HL-60 (cell line): ENCODE results near the gene SLC45A1.
A peak's percentile ranks its signal among the peaks of the same experiment; 100 is the strongest.
"Not testable (repeated sequence)": the region's sequence is repeated elsewhere in the genome, so short reads cannot be mapped to it uniquely, and the experiment has no call there.

Experiments used
- DNase-seq, 2 experiments: peaks; one replicate each; pipeline ENCODE4 v3.0.0-alpha.2; 2010 to 2020; ENCODE audit warnings: low read depth in 1 of 2, low spot score in 1 of 2
- H3K27ac ChIP-seq: fragments of 250-450 bp; sonication (Bioruptor Pico); replicated peaks from 2 replicates; pipeline ENCODE4 v1.5.1; 2020; ENCODE audit warnings: mild to moderate bottlenecking, moderate library complexity
- H3K27me3 ChIP-seq: fragments of 250-450 bp; sonication (Bioruptor Pico); 2 replicates; pipeline ENCODE4 v1.5.1; 2021; ENCODE audit warnings: mild to moderate bottlenecking, moderate library complexity; ENCODE audit not compliant: insufficient read depth, poor library complexity, severe bottlenecking
- H3K4me3 ChIP-seq: replicated peaks from 2 replicates; pipeline ENCODE4 v1.5.1; 2011; ENCODE audit warnings: mild to moderate bottlenecking, control low read depth, low read length; ENCODE audit not compliant: insufficient read depth
- CTCF ChIP-seq: IDR thresholded peaks from one replicate; pipeline ENCODE4 v1.5.1; 2011; ENCODE audit warnings: low read length, control low read depth, inconsistent platforms; ENCODE audit not compliant: insufficient read depth
- GABPA ChIP-seq: IDR thresholded peaks from 2 replicates; pipeline ENCODE4 v1.6.1; 2012; ENCODE audit warnings: low read depth
- POLR2AphosphoS5 ChIP-seq: IDR thresholded peaks from 2 replicates; pipeline ENCODE4 v1.6.1; 2012; ENCODE audit warnings: low read depth
- SPI1 ChIP-seq: IDR thresholded peaks from 2 replicates; pipeline ENCODE4 v1.6.1; 2012; ENCODE audit warnings: low read depth, mild to moderate bottlenecking, borderline replicate concordance
- TF ChIP-seq, protein P1 (sequence below): IDR thresholded peaks from 2 replicates; pipeline ENCODE4 v1.6.1; 2012; ENCODE audit warnings: low read depth; ENCODE audit not compliant: insufficient replicate concordance

Gene SLC45A1

DNA sequence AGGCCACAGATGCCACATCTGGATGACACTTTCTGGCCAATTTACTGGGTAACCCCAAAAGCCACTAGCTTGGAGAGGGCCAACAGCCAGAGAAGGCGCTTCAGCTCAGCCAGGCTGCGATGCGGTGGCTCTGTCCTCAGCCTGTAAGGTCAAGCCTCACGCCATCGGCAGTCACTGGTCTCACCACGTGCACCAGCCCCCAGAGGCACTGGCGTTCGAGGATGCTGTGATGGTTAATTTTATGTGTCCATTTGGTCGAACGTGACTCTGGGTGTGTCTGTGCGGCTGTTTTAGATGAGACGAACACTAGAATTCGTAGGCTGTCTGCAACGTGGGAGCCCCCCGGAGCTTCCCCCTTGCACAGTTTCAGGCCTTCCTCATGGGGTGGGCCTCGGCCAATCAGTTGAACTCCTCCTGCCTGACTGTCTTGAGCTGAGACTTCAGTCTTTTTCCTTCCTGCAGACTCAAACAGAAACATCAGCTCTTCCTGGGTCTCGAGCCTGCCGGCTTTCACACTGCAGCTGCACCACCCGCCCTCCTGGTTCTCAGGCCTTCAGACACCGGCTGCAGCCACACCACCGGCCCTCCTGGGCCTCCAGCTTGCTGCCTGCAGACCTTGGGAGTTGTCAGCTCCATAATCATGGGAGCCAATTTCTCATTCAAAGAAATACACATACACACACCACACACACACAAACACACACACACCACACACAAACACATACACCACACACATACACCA lies 41.6 kb upstream of the SLC45A1 start:
- H3K4me3 ChIP-seq = no peak overlapping the region
- H3K27me3 ChIP-seq = no peaks in the 10 kb centered on the region
- no peak for TF ChIP-seq SPI1
- TF ChIP-seq, protein P1, sequence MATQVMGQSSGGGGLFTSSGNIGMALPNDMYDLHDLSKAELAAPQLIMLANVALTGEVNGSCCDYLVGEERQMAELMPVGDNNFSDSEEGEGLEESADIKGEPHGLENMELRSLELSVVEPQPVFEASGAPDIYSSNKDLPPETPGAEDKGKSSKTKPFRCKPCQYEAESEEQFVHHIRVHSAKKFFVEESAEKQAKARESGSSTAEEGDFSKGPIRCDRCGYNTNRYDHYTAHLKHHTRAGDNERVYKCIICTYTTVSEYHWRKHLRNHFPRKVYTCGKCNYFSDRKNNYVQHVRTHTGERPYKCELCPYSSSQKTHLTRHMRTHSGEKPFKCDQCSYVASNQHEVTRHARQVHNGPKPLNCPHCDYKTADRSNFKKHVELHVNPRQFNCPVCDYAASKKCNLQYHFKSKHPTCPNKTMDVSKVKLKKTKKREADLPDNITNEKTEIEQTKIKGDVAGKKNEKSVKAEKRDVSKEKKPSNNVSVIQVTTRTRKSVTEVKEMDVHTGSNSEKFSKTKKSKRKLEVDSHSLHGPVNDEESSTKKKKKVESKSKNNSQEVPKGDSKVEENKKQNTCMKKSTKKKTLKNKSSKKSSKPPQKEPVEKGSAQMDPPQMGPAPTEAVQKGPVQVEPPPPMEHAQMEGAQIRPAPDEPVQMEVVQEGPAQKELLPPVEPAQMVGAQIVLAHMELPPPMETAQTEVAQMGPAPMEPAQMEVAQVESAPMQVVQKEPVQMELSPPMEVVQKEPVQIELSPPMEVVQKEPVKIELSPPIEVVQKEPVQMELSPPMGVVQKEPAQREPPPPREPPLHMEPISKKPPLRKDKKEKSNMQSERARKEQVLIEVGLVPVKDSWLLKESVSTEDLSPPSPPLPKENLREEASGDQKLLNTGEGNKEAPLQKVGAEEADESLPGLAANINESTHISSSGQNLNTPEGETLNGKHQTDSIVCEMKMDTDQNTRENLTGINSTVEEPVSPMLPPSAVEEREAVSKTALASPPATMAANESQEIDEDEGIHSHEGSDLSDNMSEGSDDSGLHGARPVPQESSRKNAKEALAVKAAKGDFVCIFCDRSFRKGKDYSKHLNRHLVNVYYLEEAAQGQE = no peak
- TF ChIP-seq GABPA = no peak
- TF ChIP-seq POLR2AphosphoS5 = no peak
- TF ChIP-seq CTCF = no peak
- H3K27ac ChIP-seq = no peak overlapping the region
- no peak for DNase-seq

DNA sequence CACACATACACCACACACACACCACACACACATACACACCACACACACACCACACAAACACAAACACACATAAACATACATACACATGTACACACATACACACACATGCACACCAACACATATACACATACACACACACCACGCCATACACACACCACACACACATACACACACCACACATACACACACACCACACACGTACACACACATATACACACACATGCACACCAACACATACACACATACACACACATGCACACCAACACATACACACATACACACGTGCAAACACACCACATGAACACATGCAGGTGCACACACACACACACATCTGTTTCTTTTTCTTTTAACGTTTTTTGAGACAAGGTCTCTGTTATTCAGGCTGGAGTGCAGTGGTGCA lies 41.0 kb upstream of the SLC45A1 start:
- no peak for DNase-seq
- TF ChIP-seq CTCF = no peak
- TF ChIP-seq SPI1 = no peak
- TF ChIP-seq POLR2AphosphoS5 = no peak
- TF ChIP-seq, protein P1 = no peak
- no peak for TF ChIP-seq GABPA
- Histone ChIP-seq H3K4me3 (no peak overlapping the region), H3K27me3 (no peaks in the 10 kb centered on the region), H3K27ac (no peak overlapping the region)

DNA sequence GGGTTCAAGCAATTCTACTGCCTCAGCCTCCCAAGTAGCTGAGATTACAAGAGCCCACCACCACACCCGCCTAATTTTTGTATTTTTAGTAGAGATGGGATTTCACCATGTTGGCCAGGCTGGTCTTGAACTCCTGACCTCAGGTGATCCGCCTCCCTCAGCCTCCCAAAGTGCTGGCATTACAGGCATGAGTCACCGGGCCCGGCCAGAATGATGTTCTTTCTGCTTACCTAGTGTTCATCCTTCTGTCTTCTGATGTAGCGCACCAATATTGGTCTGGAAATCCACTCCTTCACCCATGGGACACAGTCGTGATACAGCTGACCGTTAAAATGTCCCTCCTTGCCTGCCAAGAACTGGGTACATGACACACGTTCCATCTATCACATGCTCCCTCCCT lies 39.2 kb upstream of the SLC45A1 start:
- not testable (repeated sequence) for DNase-seq, H3K27ac ChIP-seq, H3K4me3 ChIP-seq, H3K27me3 ChIP-seq

DNA sequence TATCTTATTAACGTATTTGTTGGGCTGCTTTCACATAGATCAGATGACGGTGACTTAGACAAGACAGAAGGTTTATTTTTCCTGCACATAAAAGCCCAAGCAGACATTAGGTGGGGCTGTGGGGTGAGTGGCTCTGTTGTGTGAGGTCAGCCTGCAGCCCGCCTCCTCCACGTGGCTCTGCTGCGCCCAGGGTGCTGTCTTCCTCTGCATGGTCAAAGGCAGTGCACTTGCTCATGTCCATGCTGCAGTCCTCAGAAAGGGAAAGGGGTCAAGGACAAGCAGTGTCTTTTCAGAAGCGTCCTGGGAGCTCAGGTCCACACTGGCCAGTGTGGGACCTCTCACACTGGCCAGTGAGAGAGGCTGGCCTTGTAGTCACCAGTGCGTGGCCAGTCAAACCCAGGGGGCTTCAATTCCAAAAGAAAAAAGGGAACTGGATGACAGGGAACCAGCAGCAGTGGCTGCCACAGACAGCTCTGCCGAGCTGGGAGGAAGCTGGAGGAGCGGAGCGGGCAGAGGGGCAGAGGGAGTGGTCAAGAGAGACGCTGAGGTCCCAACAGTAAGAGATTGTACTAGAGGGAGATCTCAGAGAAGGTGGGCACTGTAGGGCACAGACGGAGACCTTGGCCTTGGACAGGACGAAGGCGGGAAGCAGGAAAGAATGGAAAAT lies 35.9 kb upstream of the SLC45A1 start:
- no peak for TF ChIP-seq POLR2AphosphoS5
- TF ChIP-seq CTCF = no peak
- TF ChIP-seq GABPA = no peak
- TF ChIP-seq SPI1 = peak; percentile 75
- TF ChIP-seq, protein P1 = no peak
- no peak for DNase-seq
- peaks cover 2% of the 10 kb centered on the region for H3K27me3 ChIP-seq
- H3K4me3 ChIP-seq = no peak overlapping the region
- H3K27ac ChIP-seq = no peak overlapping the region
